NCI-H82 (cell line): ENCODE measurements around the gene HAUS2.
"Not testable (repeated sequence)": the region's sequence is repeated elsewhere in the genome, so short reads cannot be mapped to it uniquely, and the experiment has no call there.

Experiments used
- DNase-seq: peaks from one replicate; lab custom pipeline; 2025; lab: John Stamatoyannopoulos, UW

HAUS2 gene

GRCh38 chr15:42576040-42576594, 27.5 kb downstream of the HAUS2 start:
- peak; percentile 72 for DNase-seq

GRCh38 chr15:42576776-42577175, 28.1 kb downstream of the HAUS2 start:
- peak; percentile 38 for DNase-seq

- peak; percentile 74 for DNase-seq
These were observed 28.9 kb downstream of the HAUS2 start for GRCh38 chr15:42577514-42578031.

GRCh38 chr15:42578984-42579537, 30.4 kb downstream of the HAUS2 start:
- DNase-seq: no peak

GRCh38 chr15:42581272-42581730, 32.7 kb downstream of the HAUS2 start:
- peak; percentile 88 for DNase-seq

- DNase-seq: no peak
These were observed 34.1 kb downstream of the HAUS2 start for GRCh38 chr15:42582569-42583375.

GRCh38 chr15:42584031-42584765, 35.6 kb downstream of the HAUS2 start:
- DNase-seq: no peak

- no peak for DNase-seq
These were observed 42.1 kb downstream of the HAUS2 start for GRCh38 chr15:42590619-42591237.

GRCh38 chr15:42591238-42591934, 42.7 kb downstream of the HAUS2 start:
- peak; percentile 17 for DNase-seq

- DNase-seq: no peak
These were observed 44.1 kb downstream of the HAUS2 start for GRCh38 chr15:42592716-42593115.

- DNase-seq: no peak
These were observed 44.5 kb downstream of the HAUS2 start for GRCh38 chr15:42593143-42593542.

GRCh38 chr15:42594095-42594494, 45.5 kb downstream of the HAUS2 start:
- no peak for DNase-seq

- DNase-seq: no peak
These were observed 47.1 kb downstream of the HAUS2 start for GRCh38 chr15:42595626-42596240.

GRCh38 chr15:42601316-42601715, 52.7 kb downstream of the HAUS2 start:
- not testable (repeated sequence) for DNase-seq

GRCh38 chr15:42602501-42602900, 53.9 kb downstream of the HAUS2 start:
- DNase-seq: no peak

GRCh38 chr15:42603978-42604377, 55.3 kb downstream of the HAUS2 start:
- no peak for DNase-seq

- peak; percentile 92 for DNase-seq
These were observed 56.5 kb downstream of the HAUS2 start for GRCh38 chr15:42604894-42605744.

GRCh38 chr15:42605796-42606195, 57.2 kb downstream of the HAUS2 start:
- DNase-seq: no peak

- no peak for DNase-seq
These were observed 59.5 kb downstream of the HAUS2 start for GRCh38 chr15:42608110-42608531.
